Islet precursor cell (in vitro differentiated cells): Measurements from ENCODE around the gene KLHL29.

Experiments
- DNase-seq: peaks from one replicate; pipeline ENCODE4 v3.0.0-alpha.2; 2018

Gene KLHL29

GRCh38 chr2:23536326-23536725 lies 151.3 kb downstream of the KLHL29 start:
- DNase-seq = no peak

- no peak for DNase-seq
These were observed 153.0 kb downstream of the KLHL29 start for GRCh38 chr2:23537991-23538390.

DNA sequence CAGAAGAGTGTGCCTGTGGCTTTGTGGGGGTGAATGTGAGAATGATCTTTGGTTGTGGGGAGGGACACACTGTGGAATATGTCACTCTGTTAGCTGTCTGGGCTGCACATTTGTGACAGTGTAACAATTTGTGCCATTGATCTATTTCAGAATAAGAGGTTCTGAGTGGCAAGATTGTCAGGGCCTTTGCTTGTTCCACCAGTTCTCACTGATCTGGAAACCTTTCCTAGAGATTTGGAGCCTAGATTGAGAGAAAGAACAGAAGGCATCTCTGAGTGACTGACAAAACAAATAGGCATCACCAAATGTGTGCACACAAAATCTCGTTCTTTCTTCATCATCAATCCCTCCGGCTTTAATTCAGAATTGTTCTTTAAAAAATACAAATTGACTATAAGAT lies 153.6 kb downstream of the KLHL29 start:
- DNase-seq = no peak

GRCh38 chr2:23540804-23541360 lies 155.9 kb downstream of the KLHL29 start:
- no peak for DNase-seq

DNA sequence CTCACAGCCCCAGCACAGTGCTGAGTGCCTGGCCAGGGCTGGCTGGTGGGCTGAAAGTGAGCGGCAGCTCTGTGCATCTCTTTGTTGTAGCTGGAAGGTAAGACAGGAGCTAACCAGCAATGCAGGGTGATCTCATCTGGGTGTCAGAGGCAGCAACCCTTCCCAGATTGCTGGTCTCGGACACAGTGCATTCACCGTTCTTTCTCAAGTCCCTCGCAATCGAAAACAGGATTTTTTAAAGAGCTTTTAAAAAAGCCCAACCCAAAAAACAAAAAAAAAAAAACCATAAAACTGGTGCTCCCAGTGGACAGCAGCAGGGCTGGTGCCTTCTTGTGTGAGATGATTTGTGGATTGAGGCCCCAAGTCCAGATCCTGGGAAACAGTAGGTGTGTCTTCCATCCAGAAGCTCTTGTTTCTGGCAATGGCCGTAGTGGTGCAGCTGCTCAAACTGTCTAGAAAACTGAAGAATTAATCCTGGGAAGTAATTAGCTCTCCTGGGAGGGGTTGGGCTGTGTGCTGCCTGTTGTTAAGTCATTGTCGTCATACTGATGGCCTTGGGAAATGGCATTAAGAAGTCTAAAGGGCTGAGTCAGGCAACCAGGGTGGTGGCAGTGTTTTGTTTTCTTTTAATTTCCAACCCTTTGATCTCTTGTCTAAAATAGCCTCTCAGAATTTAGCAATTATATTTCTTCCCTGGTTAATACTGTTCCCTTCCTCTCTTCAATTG lies 156.7 kb downstream of the KLHL29 start:
- DNase-seq = peak; percentile 79

DNA sequence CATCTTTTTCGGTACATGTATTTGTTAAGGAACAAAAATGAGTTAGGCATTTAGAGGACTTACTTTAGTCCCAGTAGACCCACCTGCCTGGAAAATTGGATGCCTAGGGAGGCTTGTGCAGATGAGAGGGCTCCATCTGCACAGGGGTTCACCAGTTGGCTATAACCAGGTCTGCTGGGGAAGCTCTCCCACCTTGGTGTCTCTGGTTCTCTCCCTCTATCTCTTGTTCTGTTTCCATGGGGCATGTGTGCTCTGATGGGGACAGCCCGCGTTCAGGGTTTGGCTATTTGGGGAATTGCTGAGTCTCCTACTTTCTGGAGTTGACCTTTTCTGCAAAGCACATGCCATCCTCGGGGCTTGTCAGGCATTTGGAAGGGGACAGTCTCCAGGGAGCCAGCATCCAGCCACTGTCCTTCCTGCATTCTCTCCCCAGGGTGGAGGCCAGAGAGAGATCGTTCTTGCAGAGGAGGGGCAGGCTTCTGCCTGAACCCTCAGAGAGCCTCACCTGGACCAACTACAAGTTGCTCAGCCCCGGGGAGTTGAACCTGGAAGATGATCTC lies 157.3 kb downstream of the KLHL29 start:
- no peak for DNase-seq

GRCh38 chr2:23543302-23543701 lies 158.3 kb downstream of the KLHL29 start:
- DNase-seq = no peak

- DNase-seq = no peak
These were observed 158.7 kb downstream of the KLHL29 start for GRCh38 chr2:23543728-23544127.

DNA sequence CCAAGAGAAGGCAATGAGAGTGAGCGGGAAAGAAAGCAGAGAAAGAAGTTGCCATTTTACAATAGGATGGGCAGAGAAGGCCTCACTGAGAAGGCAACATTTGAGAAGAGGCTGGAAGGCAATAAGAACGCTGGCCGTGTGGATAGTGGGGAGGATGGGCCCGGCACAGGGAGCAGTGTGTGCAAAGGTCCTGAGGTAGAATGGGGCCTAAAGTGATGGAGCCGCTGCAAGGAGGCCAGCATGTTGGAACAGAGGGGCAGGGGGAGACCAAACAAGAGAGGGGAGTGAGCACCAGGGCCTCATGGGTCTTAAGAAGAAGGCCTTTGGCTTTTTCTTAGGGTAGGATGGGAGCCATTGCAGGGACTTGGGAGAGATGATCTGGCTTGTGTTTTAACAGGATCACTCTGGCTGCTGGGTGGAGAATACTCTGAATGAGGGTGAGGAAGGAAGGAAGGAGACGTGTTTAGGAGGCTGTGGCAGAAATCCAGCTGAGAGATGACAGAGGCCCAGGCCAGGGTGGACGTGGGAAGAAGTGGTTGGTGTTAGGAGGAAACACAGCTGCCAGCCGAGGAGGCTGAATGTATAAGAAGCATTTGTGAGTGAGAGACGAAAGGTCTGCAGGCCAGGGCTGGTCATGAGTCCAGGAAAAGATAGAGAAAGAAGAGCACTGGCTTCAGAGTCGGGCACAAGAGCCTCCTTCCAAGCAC lies 159.8 kb downstream of the KLHL29 start:
- no peak for DNase-seq

DNA sequence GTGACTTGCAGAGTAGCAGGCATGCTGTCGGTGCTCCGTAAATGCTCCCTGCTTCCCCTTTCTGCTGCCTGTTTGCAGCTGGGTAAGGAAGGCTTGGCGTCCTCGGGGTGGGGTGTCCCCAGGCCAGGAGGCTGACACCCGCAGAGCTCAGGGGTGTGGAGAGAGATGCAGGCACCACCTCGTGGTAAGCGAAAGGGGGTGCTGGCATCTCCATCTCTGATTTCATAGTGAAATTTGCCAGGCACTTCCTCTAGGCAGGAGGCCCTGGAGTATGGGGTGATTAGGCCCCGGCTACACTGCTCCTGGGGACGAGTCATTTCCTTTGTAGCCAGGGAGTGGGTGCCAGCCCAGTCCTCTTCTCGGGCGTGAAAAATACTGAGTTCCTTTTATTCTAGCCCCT lies 160.4 kb downstream of the KLHL29 start:
- peak; percentile 82 for DNase-seq

DNA sequence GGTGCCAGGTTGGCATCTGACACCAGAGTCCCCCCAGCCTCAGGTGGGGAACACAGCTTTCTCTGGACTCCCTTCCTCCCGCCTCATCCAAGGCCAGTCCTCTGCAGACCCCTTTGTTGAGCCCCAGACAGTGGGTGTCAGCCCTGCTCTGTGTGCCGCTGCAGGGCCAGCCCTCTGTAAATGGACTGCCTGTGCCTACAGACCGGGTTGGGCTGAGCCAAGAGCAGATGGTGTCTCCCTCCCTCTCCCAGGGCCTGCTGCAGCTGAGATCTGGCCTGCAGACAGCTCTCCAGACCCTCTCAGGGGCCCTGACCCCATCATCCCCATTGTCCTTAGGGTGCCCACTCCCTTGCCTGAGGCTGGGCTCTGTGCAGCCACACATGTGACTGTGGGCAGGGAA lies 160.8 kb downstream of the KLHL29 start:
- peak; percentile 75 for DNase-seq

GRCh38 chr2:23546913-23547312 lies 161.9 kb downstream of the KLHL29 start:
- no peak for DNase-seq

GRCh38 chr2:23547725-23548124 lies 162.7 kb downstream of the KLHL29 start:
- no peak for DNase-seq

- DNase-seq = no peak
These were observed 163.3 kb downstream of the KLHL29 start for GRCh38 chr2:23548143-23548769.

DNA sequence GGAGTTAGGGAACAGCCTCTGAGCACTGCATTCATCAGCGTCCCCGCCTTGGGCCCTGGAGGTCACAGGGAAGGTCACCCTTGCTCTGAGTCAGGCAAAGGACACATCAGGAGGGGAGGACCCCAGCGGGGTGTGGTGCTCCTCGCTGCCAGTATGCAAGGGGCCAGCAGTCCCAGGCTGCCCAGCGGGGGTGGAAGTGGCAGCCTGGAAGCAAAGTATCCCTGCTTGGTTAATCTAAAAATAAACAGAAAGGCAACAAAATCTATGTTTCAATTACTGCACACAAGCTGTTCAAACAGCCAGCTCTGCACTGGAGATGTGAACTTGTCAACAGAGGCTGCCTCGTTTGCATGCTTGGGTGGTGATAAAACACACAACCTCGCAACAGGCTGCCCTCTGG lies 164.1 kb downstream of the KLHL29 start:
- no peak for DNase-seq

GRCh38 chr2:23549821-23550530 lies 165.0 kb downstream of the KLHL29 start:
- DNase-seq = no peak

GRCh38 chr2:23550553-23550952 lies 165.6 kb downstream of the KLHL29 start:
- no peak for DNase-seq

- DNase-seq = no peak
These were observed 166.9 kb downstream of the KLHL29 start for GRCh38 chr2:23551875-23552274.

- no peak for DNase-seq
These were observed 168.6 kb downstream of the KLHL29 start for GRCh38 chr2:23553561-23553960.

DNA sequence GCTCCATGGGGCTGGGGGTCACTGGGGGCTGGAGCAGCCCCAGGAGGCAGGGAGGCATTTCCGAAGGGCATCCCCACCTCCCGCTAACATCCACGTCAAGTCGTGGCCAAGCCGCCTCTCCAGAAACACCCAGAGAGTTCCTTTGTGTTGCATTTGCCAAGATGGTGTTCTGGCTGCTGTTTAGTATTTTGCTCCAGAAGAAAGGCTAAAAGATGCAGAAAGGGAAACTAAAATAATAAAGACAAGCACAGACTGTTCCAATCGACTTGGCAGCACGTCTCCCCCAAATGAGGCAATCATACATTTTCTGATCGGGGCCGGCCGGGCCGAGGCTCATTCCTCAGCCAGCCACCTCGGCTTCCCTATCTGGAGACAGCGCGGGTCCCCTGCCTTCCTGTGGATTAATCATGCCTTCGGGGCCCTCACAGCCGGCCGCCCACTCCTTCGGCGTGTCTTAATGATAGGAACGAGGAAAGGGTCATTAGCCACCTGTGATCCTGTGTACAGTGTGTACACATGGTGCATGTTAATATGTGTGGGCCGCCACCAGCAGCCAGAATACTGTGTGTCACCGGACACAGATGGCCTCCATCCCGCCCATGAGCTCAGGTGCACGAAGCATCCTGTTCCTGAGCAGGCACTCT lies 169.2 kb downstream of the KLHL29 start:
- DNase-seq = no peak

DNA sequence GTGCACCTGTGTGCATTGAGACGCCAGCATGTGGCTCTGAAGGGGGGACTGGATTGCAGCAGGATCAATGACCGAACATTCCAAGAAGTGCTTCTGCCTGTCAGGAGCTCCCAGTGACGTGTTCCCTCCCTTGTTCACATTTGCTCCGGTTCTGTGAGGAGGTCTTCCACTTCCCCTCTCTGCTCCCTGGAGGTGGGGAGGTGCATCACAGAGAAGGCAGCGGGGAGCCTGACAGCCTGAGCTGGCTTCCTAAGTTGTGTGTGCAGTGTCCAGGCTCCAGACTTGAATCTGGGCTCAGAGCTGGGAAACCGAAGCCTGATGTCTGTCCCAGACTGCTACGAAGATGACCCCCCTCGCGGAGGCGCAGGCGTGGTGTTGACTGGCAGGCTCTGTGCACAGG lies 171.0 kb downstream of the KLHL29 start:
- no peak for DNase-seq

GRCh38 chr2:23556929-23557328 lies 171.9 kb downstream of the KLHL29 start:
- DNase-seq = no peak
